Endothelial cell of umbilical vein (primary cell): Measurements from ENCODE around the gene ST6GALNAC6. TPM values are rescaled to one million over a fixed set of nuclear protein-coding genes. Genes with fewer than 3 reads are reported as not detected.

Source experiments
- BruUV-seq: library from RNA; stranded (reverse); fragments of 400-500 nt; replicated peaks from 2 replicates; lab custom pipeline; 2021; lab: Mats Ljungman, UMichigan
- CTCF ChIA-PET: fragments of 300-600, 350-600 bp; sonication (Branson Sonifier 250); formaldehyde crosslinking; loops from one replicate; lab custom pipeline; 2021; ENCODE audit warnings: antibody characterized with exemption, inconsistent platforms; lab: Charles Lee
- POLR2A ChIA-PET: fragments of 300-600, 350-600 bp; sonication (Branson Sonifier 250); formaldehyde crosslinking; loops from one replicate; lab custom pipeline; 2021; ENCODE audit warnings: antibody characterized with exemption, inconsistent platforms; lab: Charles Lee
- DNase-seq: peaks from one replicate; pipeline ENCODE4 v3.0.0-alpha.2; 2011; ENCODE audit warnings: low read depth, low spot score
- FAIRE-seq: peaks from 2 replicates; lab custom pipeline; 2011; peaks lifted over from hg19 to GRCh38; lab: Jason Lieb, UNC
- H2AFZ ChIP-seq: 2 replicates; pipeline ENCODE4 v1.6.0; 2012; ENCODE audit warnings: low read depth, low read length, control low read depth, inconsistent platforms
- H3K27ac ChIP-seq: 2 replicates; pipeline ENCODE4 v1.5.1; 2011; ENCODE audit warnings: low read depth, mild to moderate bottlenecking, control low read depth, low read length, moderate library complexity; ENCODE audit not compliant: insufficient read depth
- H3K27me3 ChIP-seq, 2 experiments: 2 replicates each; pipeline versions ENCODE4 v1.6.0 to v1.6.1; 2011; ENCODE audit warnings: low read length in 2 of 2, mixed read lengths in 1 of 2; ENCODE audit not compliant: control insufficient read depth in 2 of 2, insufficient read depth in 2 of 2
- H3K36me3 ChIP-seq, 2 experiments: 2 replicates in 1 of 2; 3 replicates in 1 of 2; pipeline ENCODE4 v1.5.1; 2011; ENCODE audit warnings: low read length in 2 of 2, mild to moderate bottlenecking in 1 of 2, moderate library complexity in 1 of 2; ENCODE audit not compliant: control insufficient read depth in 2 of 2, insufficient read depth in 2 of 2; ENCODE audit errors: extremely low read depth in 1 of 2
- H3K4me1 ChIP-seq: 3 replicates; pipeline ENCODE4 v1.5.1; 2011; ENCODE audit warnings: mild to moderate bottlenecking, low read length; ENCODE audit not compliant: control insufficient read depth, insufficient read depth; ENCODE audit errors: extremely low read depth
- H3K4me2 ChIP-seq: 2 replicates; pipeline ENCODE4 v1.6.1; 2011; ENCODE audit warnings: low read length, control low read depth, mixed read lengths; ENCODE audit not compliant: insufficient read depth
- H3K4me3 ChIP-seq, 3 experiments: fragments of 200-600 bp in 1 of 3; sonication (generic), shearing (Covaris generic) in 1 of 3; replicated peaks in 1 of 3; 2 replicates each; pipeline ENCODE4 v1.5.1; 2011 to 2016; ENCODE audit warnings: control low read depth in 3 of 3, low read length in 3 of 3, mild to moderate bottlenecking in 2 of 3, inconsistent platforms in 1 of 3, low read depth in 1 of 3, moderate library complexity in 1 of 3; ENCODE audit not compliant: insufficient read depth in 1 of 3
- H3K79me2 ChIP-seq: 2 replicates; pipeline ENCODE4 v1.6.0; 2012; ENCODE audit warnings: low read length, inconsistent platforms; ENCODE audit not compliant: control insufficient read depth, insufficient read depth
- H3K9ac ChIP-seq: replicated peaks from 2 replicates; pipeline ENCODE3; 2011; ENCODE audit warnings: low read length, control low read depth; ENCODE audit not compliant: insufficient read depth; ENCODE audit errors: extremely low read depth
- H3K9me1 ChIP-seq: replicated peaks from 3 replicates; pipeline ENCODE4 v1.6.0; 2011; ENCODE audit warnings: mild to moderate bottlenecking, low read length; ENCODE audit not compliant: control insufficient read depth, insufficient read depth; ENCODE audit errors: extremely low read depth
- H3K9me3 ChIP-seq: replicated peaks from 2 replicates; pipeline ENCODE4 v1.5.1; 2012; ENCODE audit warnings: low read length, inconsistent platforms; ENCODE audit not compliant: control insufficient read depth, insufficient read depth
- H4K20me1 ChIP-seq: replicated peaks from 2 replicates; pipeline ENCODE3; 2011; ENCODE audit warnings: mild to moderate bottlenecking, low read length; ENCODE audit not compliant: control insufficient read depth, insufficient read depth; ENCODE audit errors: extremely low read depth
- EZH2 ChIP-seq: IDR thresholded peaks from 2 replicates; pipeline ENCODE4 v1.6.1; 2012; ENCODE audit warnings: borderline replicate concordance, low read depth, mild to moderate bottlenecking, moderate library complexity, low read length, inconsistent platforms; ENCODE audit not compliant: severe bottlenecking
- FOS ChIP-seq: IDR thresholded peaks from 2 replicates; pipeline ENCODE4 v1.6.1; 2011; ENCODE audit warnings: mild to moderate bottlenecking, low read length, moderate library complexity, borderline replicate concordance; ENCODE audit not compliant: insufficient read depth
- GATA2 ChIP-seq: IDR thresholded peaks from 2 replicates; pipeline ENCODE4 v1.7.0; 2011; ENCODE audit warnings: low read depth, mild to moderate bottlenecking, moderate library complexity, mixed read lengths, low read length; ENCODE audit not compliant: insufficient read length, insufficient read depth
- JUN ChIP-seq: IDR thresholded peaks from 2 replicates; pipeline ENCODE4 v1.6.1; 2011; ENCODE audit warnings: borderline replicate concordance, low read depth; ENCODE audit not compliant: insufficient read length, insufficient read depth
- MYC ChIP-seq: IDR thresholded peaks from one replicate; pipeline ENCODE4 v1.6.1; 2011; ENCODE audit warnings: mild to moderate bottlenecking, low read depth, low read length
- POLR2A ChIP-seq: IDR thresholded peaks from 2 replicates; pipeline ENCODE4 v1.6.1; 2012; ENCODE audit warnings: low read depth, mild to moderate bottlenecking, control low read depth, low read length
- POLR2AphosphoS5 ChIP-seq: IDR thresholded peaks from 2 replicates; pipeline ENCODE4 v1.6.1; 2012; ENCODE audit warnings: low read depth, mild to moderate bottlenecking, control low read depth, low read length, moderate library complexity; ENCODE audit not compliant: insufficient read depth
- dilution Hi-C: fragments of 300-500 bp; cut with MboI; formaldehyde crosslinking; loops from one replicate; pipeline ENCODE4 v1.15.0; 2019; ENCODE audit warnings: low sequenced_read_pairs; ENCODE audit not compliant: extremely low pct_ligation_motif_present
- intact Hi-C: fragments of 100-400 bp; cut with micrococcal nuclease; formaldehyde crosslinking; loops from one replicate; pipeline ENCODE4 v1.10.0; 2022
- polyA plus RNA-seq, 4 experiments: library from polyadenylated mRNA; depleted of rRNA in 3 of 4; stranded (reverse) in 3 of 4; unstranded in 1 of 4; fragments of >200 nt; gene quantifications; 2 replicates each; pipeline versions ENCODE4 v1.2.1 to v1.2.3, GENCODE V29; 2011 to 2012; ENCODE audit warnings: missing spikeins in 1 of 4
- total RNA-seq: library from RNA; stranded (reverse); gene quantifications from 2 replicates; pipeline ENCODE4 v1.2.3, GENCODE V29; 2021
- TF ChIP-seq, protein P1 (sequence below): IDR thresholded peaks from 2 replicates; pipeline ENCODE4 v1.6.1; 2011; ENCODE audit not compliant: insufficient read depth, insufficient read length
- TF ChIP-seq, protein P2 (sequence below), 2 donors: IDR thresholded peaks; 1 replicate in 1 of 2; 2 replicates in 1 of 2; pipeline ENCODE4 v1.5.1; 2011; ENCODE audit warnings: low read length in 2 of 2, mild to moderate bottlenecking in 2 of 2, moderate library complexity in 2 of 2, control low read depth in 1 of 2, inconsistent platforms in 1 of 2, low read depth in 1 of 2; ENCODE audit not compliant: insufficient read depth in 1 of 2; ENCODE audit errors: extremely low read depth in 1 of 2

The ST6GALNAC6 gene
- total and polyA plus RNA-seq, 2 donors (not counting 3 experiments of a cell fraction or from before 2014, with no cell fraction given): 43.0 to 78.9 TPM

DNA sequence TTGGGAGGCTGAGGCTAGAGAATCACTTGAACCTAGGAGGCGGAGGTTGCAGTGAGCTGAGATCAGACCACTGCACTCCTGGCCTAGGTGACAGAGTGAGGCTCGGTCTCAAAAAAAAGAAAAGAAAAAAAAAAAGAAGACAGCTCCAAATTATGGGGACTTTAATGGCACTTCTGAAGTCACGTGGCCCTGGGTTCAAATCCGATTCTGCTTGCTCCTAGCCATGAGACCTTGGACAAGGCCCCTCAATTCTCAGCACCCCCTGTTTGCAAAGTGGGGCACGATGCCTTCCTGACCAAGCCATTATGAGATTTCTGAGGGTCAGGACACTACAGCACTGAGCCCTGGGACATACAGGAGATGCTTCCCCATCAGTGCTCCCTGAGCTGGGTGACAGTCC lies 43.9 kb downstream of the ST6GALNAC6 start:
- no peak overlapping the region for H3K4me2 ChIP-seq
- H3K27me3 ChIP-seq: no peaks in the 10 kb centered on the region
- no peaks in the 10 kb centered on the region for H3K9me1 ChIP-seq
- no TSS peak for BruUV-seq
- H3K27ac ChIP-seq: peak overlapping the region; percentile 63
- ChIA-PET POLR2A (interaction anchor here (0.6 to 4.1 kb wide), 2 partner anchors 17 to 44 kb away, joined by 3 to 14 read pairs; no protein-coding TSS in a partner anchor), CTCF (interaction anchor here (0.8 to 6.3 kb wide), 11 partner anchors 9 to 121 kb away, joined by 3 to 101 read pairs (median 4); partner anchors contain the start of gene TOR2A)
- no peaks in the 10 kb centered on the region for H4K20me1 ChIP-seq
- intact Hi-C loops (loop anchor here (2.0 kb wide), 1 partner anchor 53 kb away; the partner anchor contains the start of gene FPGS), dilution Hi-C loops (no loop called here)
- H3K9ac ChIP-seq: no peak overlapping the region
- no peak overlapping the region for H3K4me3 ChIP-seq
- H3K4me1 ChIP-seq: peaks cover 26% of the 10 kb centered on the region
- H3K79me2 ChIP-seq: peaks cover 44% of the 10 kb centered on the region
- FAIRE-seq: no peak
- peaks cover 2 to 12% of the 10 kb centered on the region in 2 experiments for H3K36me3 ChIP-seq
- TF ChIP-seq EZH2 (no peak), GATA2 (no peak), FOS (no peak), POLR2A (no peak), JUN (no peak), MYC (no peak), POLR2AphosphoS5 (no peak)
- H2AFZ ChIP-seq: no peak overlapping the region
- DNase-seq: no peak
- no peaks in the 10 kb centered on the region for H3K9me3 ChIP-seq

DNA sequence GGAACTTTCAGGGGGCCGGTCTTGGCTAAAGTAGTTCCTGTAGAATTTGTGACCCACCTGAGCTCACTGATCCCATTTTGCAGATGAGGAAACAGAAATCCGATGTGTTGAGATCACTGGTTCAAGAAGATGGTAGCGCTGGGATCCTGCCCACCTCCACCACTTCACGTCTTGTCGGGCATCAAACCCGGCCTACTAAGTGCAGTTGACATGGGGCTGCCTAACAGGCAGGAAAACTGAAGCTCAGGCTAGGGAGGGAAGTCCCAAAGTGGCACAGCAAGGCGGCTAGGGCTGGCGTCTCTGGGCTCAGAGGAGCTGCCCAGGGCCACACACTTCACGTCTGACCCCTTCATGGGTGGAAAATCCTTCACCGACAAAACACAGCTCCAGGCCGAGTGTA lies 44.4 kb downstream of the ST6GALNAC6 start:
- no peak overlapping the region for H2AFZ ChIP-seq
- TF ChIP-seq POLR2A (no peak), JUN (no peak), GATA2 (no peak), MYC (no peak), POLR2AphosphoS5 (no peak), EZH2 (no peak), FOS (no peak)
- TF ChIP-seq, protein P1, sequence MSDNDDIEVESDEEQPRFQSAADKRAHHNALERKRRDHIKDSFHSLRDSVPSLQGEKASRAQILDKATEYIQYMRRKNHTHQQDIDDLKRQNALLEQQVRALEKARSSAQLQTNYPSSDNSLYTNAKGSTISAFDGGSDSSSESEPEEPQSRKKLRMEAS: no peak
- TF ChIP-seq, protein P2, sequence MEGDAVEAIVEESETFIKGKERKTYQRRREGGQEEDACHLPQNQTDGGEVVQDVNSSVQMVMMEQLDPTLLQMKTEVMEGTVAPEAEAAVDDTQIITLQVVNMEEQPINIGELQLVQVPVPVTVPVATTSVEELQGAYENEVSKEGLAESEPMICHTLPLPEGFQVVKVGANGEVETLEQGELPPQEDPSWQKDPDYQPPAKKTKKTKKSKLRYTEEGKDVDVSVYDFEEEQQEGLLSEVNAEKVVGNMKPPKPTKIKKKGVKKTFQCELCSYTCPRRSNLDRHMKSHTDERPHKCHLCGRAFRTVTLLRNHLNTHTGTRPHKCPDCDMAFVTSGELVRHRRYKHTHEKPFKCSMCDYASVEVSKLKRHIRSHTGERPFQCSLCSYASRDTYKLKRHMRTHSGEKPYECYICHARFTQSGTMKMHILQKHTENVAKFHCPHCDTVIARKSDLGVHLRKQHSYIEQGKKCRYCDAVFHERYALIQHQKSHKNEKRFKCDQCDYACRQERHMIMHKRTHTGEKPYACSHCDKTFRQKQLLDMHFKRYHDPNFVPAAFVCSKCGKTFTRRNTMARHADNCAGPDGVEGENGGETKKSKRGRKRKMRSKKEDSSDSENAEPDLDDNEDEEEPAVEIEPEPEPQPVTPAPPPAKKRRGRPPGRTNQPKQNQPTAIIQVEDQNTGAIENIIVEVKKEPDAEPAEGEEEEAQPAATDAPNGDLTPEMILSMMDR (IDR thresholded peaks at IDR 0.05; ENCODE audit: extremely low read depth in 1 of 2, insufficient read depth in 1 of 2, low read depth in 1 of 2, low read length in 2 of 2): no peak
- peaks cover 7 to 15% of the 10 kb centered on the region in 2 experiments for H3K36me3 ChIP-seq
- H3K4me3 ChIP-seq: peak overlapping the region in 1 of 3 experiments; percentile 81
- no TSS peak for BruUV-seq
- CTCF ChIA-PET: interaction anchor here (0.8 to 6.3 kb wide), 17 partner anchors 9 to 286 kb away, joined by 3 to 101 read pairs (median 3); partner anchors contain the start of genes CDK9 and TOR2A
- peaks cover 31% of the 10 kb centered on the region for H3K4me1 ChIP-seq
- dilution Hi-C loops (no loop called here), intact Hi-C loops (loop anchor here (1.0 to 2.0 kb wide), 3 partner anchors 10 to 52 kb away; partner anchors contain the start of gene FPGS)
- DNase-seq (peak; percentile 21), FAIRE-seq (no peak)
- POLR2A ChIA-PET: interaction anchor here (0.6 to 4.1 kb wide), 4 partner anchors 10 to 43 kb away, joined by 3 to 14 read pairs (median 4); no protein-coding TSS in a partner anchor
- no peaks in the 10 kb centered on the region for H4K20me1 ChIP-seq
- no peaks in the 10 kb centered on the region for H3K27me3 ChIP-seq
- peaks cover 50% of the 10 kb centered on the region for H3K79me2 ChIP-seq
- no peaks in the 10 kb centered on the region for H3K9me1 ChIP-seq
- H3K27ac ChIP-seq: peak overlapping the region; percentile 63
- H3K9ac ChIP-seq: no peak overlapping the region
- H3K4me2 ChIP-seq: no peak overlapping the region
- no peaks in the 10 kb centered on the region for H3K9me3 ChIP-seq
